ENCODE measurements around the gene MS4A4E.
"Not testable (repeated sequence)": the region's sequence is repeated elsewhere in the genome, so short reads cannot be mapped to it uniquely, and the experiment has no call there.

Gene MS4A4E

GRCh38 chr11:60242740-60243239, at the start of gene MS4A4E:
Gene MS4A4E, minus strand, starts transcription at chr11:60243137. Its CDS starts 13,082 bp downstream, at chr11:60230055.
- no peak for DNase-seq (ENCODE audit: low read depth)

- no peak for DNase-seq (ENCODE audit: low read depth)
Observed at GRCh38 chr11:60292145-60292544, 49.2 kb upstream of the MS4A4E start.

- no peak for DNase-seq (ENCODE audit: low read depth)
Observed at GRCh38 chr11:60288531-60288930, 45.6 kb upstream of the MS4A4E start.

- not testable (repeated sequence) for DNase-seq (ENCODE audit: low read depth)
Observed at GRCh38 chr11:60285411-60286126, 42.6 kb upstream of the MS4A4E start.

DNA sequence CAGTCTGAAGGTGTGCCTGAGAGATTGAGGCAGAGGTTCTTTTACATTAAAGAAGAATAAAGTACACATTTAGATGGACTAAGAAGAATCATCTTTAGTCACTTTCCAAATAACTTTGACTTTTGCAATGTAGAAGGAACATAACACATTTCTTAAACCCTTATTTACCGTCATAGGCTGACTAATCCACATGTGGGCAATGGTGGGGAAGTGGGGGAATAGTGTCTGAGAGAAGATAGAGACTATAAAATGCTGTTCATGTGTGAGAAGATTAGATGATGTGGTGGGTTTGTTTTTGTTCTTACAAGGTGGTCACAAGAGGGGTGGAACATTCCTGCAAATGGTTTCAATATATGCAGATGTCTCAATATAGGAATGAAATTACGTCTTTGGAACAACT, 39.3 kb upstream of the MS4A4E start:
- DNase-seq (ENCODE audit: low read depth), result no peak

DNA sequence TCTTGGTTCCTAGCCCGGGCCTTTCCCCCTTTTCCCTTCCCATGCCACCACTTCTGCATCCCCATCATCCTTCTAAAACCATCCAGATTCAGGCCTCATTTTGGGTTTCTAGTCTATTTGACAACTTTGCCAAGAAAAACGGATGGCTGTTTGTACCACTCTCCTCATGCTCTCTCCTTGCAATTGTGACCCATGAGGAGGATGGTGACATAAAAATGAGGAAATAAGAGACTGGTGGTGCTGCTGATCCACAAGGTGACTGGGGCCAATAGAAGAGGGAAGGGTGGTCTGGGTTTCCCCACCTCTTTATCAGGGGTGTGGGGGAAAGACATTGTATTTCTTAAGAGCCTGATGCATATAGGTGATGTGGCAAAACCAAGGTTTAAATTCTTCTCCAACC, 38.5 kb upstream of the MS4A4E start:
- DNase-seq (ENCODE audit: low read depth), result no peak

DNA sequence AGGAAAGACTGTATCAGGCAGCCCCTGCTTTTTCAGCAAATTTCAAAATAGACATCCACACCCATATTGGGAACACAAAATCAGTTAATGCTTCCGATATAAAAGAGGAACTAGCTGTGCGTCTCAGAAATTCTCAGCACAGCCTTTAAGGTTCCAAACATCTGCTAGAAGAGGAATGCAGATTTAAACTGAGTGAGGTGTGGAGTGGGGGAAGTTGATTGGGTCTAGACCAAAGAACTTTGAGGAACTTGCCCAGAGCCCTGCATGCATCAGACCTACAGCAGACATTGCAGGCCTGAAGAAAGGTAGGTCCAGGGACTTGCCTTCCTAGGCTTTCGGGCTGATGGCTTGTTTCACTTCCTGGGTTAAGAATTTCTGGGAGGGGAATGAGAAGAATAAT, 37.5 kb upstream of the MS4A4E start, which contains the start of gene MS4A4A:
MS4A4A (plus strand) TSS at position 255 of the 400 bp plus-strand sequence; CDS start at position 265, 10 bp downstream.
- DNase-seq (ENCODE audit: low read depth), result no peak

GRCh38 chr11:60274416-60274815, 31.5 kb upstream of the MS4A4E start:
- DNase-seq (ENCODE audit: low read depth), result no peak

GRCh38 chr11:60265373-60266214, 22.7 kb upstream of the MS4A4E start:
- DNase-seq (ENCODE audit: low read depth), result no peak

GRCh38 chr11:60264644-60265043, 21.7 kb upstream of the MS4A4E start:
- DNase-seq (ENCODE audit: low read depth), result no peak

DNA sequence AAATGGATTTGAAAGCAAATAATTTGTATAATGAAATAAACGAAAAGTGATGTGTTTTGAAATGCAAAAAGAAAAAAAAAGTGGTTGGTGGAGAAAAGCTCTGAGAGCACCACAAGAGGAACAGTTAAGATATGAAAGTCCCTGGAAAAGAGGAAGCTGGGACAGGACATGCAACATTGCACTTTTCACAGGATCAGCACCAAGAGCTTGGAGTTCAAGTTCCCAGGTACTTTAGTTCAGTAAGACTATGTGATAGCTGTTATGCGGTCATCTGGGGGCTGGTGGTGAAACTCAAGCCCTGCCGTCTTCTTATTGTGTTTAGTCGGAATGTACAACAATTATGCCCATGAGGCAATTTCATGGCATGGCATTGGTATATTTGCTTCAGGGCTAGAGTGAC, 20.5 kb upstream of the MS4A4E start:
- no peak for DNase-seq (ENCODE audit: low read depth)

DNA sequence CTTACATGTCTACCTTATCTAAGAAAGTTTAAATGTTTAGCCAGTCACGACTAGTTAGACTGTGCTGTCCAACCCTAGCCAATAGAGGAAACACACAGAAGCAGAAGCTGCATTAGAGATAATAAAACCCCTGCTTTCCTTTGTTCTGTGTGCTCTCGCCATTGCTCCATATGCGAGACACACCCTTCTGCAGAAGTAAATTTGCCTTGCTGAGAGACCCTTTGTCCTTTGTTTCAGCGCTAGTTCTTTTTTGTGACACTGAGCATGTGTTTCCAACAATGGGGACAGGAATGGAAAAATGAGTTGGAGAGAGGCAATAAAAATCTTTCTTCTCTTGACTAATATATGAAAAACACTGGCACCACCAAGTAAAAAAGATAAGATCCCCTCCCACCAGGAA, 18.1 kb upstream of the MS4A4E start:
- no peak for DNase-seq (ENCODE audit: low read depth)

DNA sequence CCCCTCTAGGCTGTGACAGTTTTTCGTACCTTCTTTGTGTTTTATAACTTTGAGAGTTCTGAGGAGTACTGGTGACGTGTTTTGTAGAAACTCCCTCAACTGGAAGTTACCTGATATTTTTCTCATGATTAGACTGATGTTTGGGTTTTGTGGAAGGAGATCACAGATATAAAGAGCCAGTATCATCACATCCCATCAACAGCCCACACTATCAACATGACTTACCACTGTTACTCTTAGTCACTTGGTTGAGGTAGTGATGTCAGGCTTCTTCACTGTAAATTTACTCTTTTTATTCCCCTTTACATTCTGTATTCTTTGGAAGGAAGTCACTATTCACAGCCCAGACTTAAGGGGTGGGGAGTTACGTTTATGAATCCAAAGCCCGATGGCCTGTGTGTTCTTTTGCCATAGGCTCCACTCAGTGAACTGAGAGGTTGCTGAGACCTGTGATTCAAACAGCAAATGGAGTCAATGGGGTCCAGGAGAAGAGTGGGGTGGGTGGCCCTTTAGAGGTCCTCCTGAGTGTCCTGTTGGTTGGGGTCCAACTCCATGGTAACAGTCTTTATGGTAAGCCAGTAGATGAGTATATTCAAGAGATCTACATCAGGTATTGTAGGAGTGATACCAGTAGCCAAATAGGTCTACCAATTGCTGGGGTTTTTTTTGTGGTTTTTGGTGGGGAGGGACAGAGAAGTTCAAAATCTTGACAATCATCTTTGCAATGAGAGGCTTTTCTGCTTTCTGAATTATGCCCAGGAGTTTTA, 15.2 kb upstream of the MS4A4E start:
- no peak for DNase-seq (ENCODE audit: low read depth)

- no peak for DNase-seq (ENCODE audit: low read depth)
Observed at GRCh38 chr11:60252213-60253108, 9.5 kb upstream of the MS4A4E start.

DNA sequence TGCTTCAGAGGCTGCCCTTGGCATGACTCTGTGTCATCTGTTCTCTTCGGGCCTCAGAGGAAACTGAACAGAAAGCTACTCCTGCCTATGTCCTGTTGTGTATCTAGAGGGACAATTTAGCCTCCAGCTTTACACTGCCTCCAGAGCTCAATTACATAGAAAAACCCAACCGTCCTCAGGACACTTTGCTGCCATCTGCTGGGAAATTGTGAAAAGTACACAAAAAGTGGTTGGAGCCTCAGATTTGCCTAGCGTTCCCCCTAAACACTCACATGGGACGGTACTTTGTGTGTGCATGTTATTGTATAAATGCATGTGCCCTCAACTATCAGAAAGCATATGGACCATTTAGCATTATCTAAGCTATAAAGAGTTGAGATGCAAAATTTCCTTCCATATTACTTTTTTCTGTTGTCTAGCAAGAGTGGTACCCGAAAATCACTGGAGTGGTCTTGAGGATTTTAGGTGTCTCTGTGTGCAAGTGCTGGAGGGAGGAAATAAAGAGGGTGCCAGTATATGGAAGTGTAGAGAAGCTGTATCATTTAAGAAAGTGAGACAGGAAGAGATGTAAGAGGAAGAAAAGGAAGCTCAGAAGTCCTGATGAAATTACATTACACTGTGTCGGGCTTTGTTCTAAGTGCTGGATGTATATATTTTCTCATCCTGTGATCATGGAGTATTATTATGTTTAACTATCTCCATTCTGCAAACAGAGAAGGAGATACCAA, 8.7 kb upstream of the MS4A4E start:
- DNase-seq (ENCODE audit: low read depth), result no peak

- no peak for DNase-seq (ENCODE audit: low read depth)
Observed at GRCh38 chr11:60241786-60242185, 1.2 kb downstream of the MS4A4E start.

GRCh38 chr11:60240662-60241061, 2.3 kb downstream of the MS4A4E start:
- no peak for DNase-seq (ENCODE audit: low read depth)

DNA sequence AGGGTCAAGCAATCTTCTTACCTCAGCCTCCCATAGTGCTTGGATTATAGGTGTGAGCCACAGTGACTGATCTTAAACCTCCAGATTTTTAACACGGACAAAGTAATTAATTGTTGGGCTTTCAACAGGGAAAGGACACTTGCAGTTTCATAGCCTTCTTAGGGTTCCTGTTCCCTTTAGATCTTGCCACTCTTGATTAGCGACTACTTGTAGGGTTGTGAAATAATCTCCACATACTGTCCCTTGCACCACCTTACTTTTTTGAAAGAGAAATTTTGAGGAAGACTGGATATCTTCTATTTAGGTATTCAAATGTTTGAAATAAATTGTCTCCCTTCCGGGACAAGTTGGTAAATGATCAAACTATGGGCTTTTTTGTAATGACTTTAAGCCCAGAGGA, 7.6 kb downstream of the MS4A4E start:
- DNase-seq (ENCODE audit: low read depth), result no peak

- DNase-seq (ENCODE audit: low read depth), result no peak
Observed at GRCh38 chr11:60230681-60231080, 12.3 kb downstream of the MS4A4E start.

- DNase-seq (ENCODE audit: low read depth), result no peak
Observed at GRCh38 chr11:60222141-60222540, 20.8 kb downstream of the MS4A4E start.

DNA sequence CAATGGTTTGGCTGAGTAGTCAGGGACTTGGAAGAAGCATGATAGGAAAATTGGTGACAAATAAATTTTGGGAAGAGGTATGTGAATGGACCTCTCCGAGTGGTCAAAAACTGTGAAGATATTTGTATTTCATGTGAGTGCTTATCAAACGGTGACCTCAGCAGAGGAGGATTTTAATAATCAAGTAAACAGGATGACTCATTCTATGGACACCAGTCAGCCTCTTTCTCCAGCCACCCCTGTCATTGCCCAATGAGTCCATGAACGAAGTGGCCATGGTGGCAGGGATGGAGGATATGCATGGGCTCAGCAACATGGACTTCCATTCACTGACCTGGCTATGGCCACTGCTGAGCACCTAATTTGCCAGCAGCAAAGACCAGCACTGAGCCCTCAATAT, 21.2 kb downstream of the MS4A4E start:
- DNase-seq (ENCODE audit: low read depth), result no peak
